ENCODE results near the gene TRAF3.

DNA sequence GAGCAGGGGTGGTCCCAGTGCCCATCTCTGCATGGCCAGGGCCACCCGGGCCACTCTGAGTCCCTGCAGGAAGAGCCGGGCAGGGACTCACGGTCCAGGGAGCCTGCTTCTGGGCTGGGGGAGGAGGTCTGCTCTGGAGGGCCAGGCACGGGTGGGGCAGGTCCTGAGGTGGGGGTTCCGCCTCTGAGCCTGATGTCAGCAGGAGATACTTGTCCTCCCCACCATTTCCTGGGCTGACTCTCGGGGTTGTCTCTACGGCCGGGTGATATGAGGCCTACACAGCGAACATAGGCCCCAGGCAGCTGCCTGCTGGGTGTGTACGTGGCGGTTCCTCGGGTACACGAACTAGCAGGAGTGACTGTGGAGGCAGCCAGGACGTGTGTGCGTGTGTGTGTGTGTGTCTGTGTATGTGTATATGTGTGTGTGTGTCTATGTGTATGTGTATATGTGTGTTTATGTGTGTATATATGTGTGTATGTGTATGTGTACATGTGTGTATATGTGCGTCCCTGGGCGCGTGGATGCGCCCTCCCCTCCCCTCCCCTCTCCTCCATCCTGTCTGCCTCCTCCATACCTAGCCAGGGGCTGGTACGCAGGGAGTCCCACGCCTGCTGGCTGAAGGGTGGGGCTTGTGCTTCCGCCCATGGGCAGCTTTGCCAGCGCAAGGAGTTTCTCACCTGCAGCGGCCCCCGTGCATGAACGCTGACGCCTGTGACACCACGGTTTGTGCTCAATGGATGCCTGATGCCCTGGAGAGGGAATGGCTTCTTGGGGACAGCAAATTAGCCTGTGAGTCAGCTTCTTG lies 30.4 kb upstream of the TRAF3 start:
- TF ChIP-seq CTCF (conservative IDR thresholded peaks at IDR 0.05; ENCODE audit: low read depth, low read length) (no peak), EZH2 (IDR thresholded peaks at IDR 0.05; ENCODE audit: borderline replicate concordance, low read depth, low read length, poor library complexity, severe bottlenecking) (no peak)

Measured in A673 (cell line).